GM21423 (cell line): Measurements from ENCODE around the gene CA10.

Experiments
- ATAC-seq: cut with Tn5 transposase; IDR thresholded peaks from one replicate; pipeline ENCODE4 v1.9.1; 2021; ENCODE audit warnings: mild to moderate bottlenecking, moderate library complexity; ENCODE audit not compliant: unreplicated experiment

CA10 gene

GRCh38 chr17:51736356-51736755 is 422.2 kb downstream of the CA10 start:
- no peak for ATAC-seq

- ATAC-seq = no peak
Measured at GRCh38 chr17:51734976-51735375, 423.5 kb downstream of the CA10 start.

GRCh38 chr17:51734462-51734861 is 424.1 kb downstream of the CA10 start:
- no peak for ATAC-seq

- no peak for ATAC-seq
Measured at GRCh38 chr17:51733166-51733565, 425.3 kb downstream of the CA10 start.

GRCh38 chr17:51731941-51732722 is 426.4 kb downstream of the CA10 start:
- ATAC-seq = no peak

- ATAC-seq = no peak
Measured at GRCh38 chr17:51730303-51731050, 428.0 kb downstream of the CA10 start.

- no peak for ATAC-seq
Measured at GRCh38 chr17:51725185-51725584, 433.3 kb downstream of the CA10 start.

GRCh38 chr17:51724043-51724580 is 434.4 kb downstream of the CA10 start:
- ATAC-seq = no peak

- no peak for ATAC-seq
Measured at GRCh38 chr17:51722994-51723393, 435.5 kb downstream of the CA10 start.

GRCh38 chr17:51721730-51722129 is 436.8 kb downstream of the CA10 start:
- ATAC-seq = no peak

- no peak for ATAC-seq
Measured at GRCh38 chr17:51720439-51720838, 438.1 kb downstream of the CA10 start.

- ATAC-seq = no peak
Measured at GRCh38 chr17:51718983-51719382, 439.5 kb downstream of the CA10 start.

- ATAC-seq = no peak
Measured at GRCh38 chr17:51711581-51711980, 446.9 kb downstream of the CA10 start.

GRCh38 chr17:51710634-51710979 is 447.9 kb downstream of the CA10 start:
- no peak for ATAC-seq

GRCh38 chr17:51709694-51710633 is 448.6 kb downstream of the CA10 start:
- ATAC-seq = no peak

GRCh38 chr17:51707216-51707615 is 451.3 kb downstream of the CA10 start:
- ATAC-seq = no peak

- ATAC-seq = no peak
Measured at GRCh38 chr17:51706093-51706492, 452.4 kb downstream of the CA10 start.

GRCh38 chr17:51703361-51704341 is 454.9 kb downstream of the CA10 start:
- no peak for ATAC-seq

- no peak for ATAC-seq
Measured at GRCh38 chr17:51702963-51703360, 455.6 kb downstream of the CA10 start.

- ATAC-seq = no peak
Measured at GRCh38 chr17:51701501-51701900, 457.0 kb downstream of the CA10 start.
